GM18909 (cell line): ENCODE data around the gene FAM50B.
"Not testable (repeated sequence)": the region's sequence is repeated elsewhere in the genome, so short reads cannot be mapped to it uniquely, and the experiment has no call there.

ENCODE experiments used
- ATAC-seq: cut with Tn5 transposase; IDR thresholded peaks from one replicate; pipeline ENCODE4 v1.9.1; 2021; ENCODE audit warnings: mild to moderate bottlenecking; ENCODE audit not compliant: unreplicated experiment, poor library complexity

The FAM50B gene

GRCh38 chr6:3844097-3844463 lies 5.1 kb upstream of the FAM50B start:
- ATAC-seq: no peak

- no peak for ATAC-seq
These were observed 1.7 kb upstream of the FAM50B start for GRCh38 chr6:3847521-3847920.

- no peak for ATAC-seq
These were observed 793 bp upstream of the FAM50B start for GRCh38 chr6:3848380-3848779.

GRCh38 chr6:3849681-3850450 lies 693 bp downstream of the FAM50B start:
- ATAC-seq: no peak

- no peak for ATAC-seq
These were observed 1.5 kb downstream of the FAM50B start for GRCh38 chr6:3850451-3851203.

- ATAC-seq: no peak
These were observed 2.7 kb downstream of the FAM50B start for GRCh38 chr6:3851839-3852238.

GRCh38 chr6:3852391-3852790 lies 3.2 kb downstream of the FAM50B start:
- ATAC-seq: no peak

- ATAC-seq: no peak
These were observed 6.7 kb downstream of the FAM50B start for GRCh38 chr6:3855866-3856265.

- no peak for ATAC-seq
These were observed 7.4 kb downstream of the FAM50B start for GRCh38 chr6:3856576-3856975.

- no peak for ATAC-seq
These were observed 8.6 kb downstream of the FAM50B start for GRCh38 chr6:3857468-3858456.

GRCh38 chr6:3859878-3860552 lies 10.8 kb downstream of the FAM50B start:
- no peak for ATAC-seq

GRCh38 chr6:3861424-3861823 lies 12.3 kb downstream of the FAM50B start:
- ATAC-seq: no peak

GRCh38 chr6:3862038-3862437 lies 12.9 kb downstream of the FAM50B start:
- no peak for ATAC-seq

GRCh38 chr6:3863322-3863721 lies 14.1 kb downstream of the FAM50B start:
- not testable (repeated sequence) for ATAC-seq

- ATAC-seq: no peak
These were observed 16.3 kb downstream of the FAM50B start for GRCh38 chr6:3865463-3865862.

GRCh38 chr6:3867641-3868502 lies 18.7 kb downstream of the FAM50B start:
- no peak for ATAC-seq

- no peak for ATAC-seq
These were observed 19.4 kb downstream of the FAM50B start for GRCh38 chr6:3868544-3868943.

GRCh38 chr6:3869284-3869631 lies 20.1 kb downstream of the FAM50B start:
- no peak for ATAC-seq
